CD14-positive monocyte (primary cell): Measurements from ENCODE around the gene SLX9. TPM values are rescaled to one million over a fixed set of nuclear protein-coding genes. Genes with fewer than 3 reads are reported as not detected.

Source experiments
- DNase-seq, 3 donors: peaks; one replicate each; pipeline ENCODE4 v3.0.0-alpha.2; 2011 to 2022
- H2AFZ ChIP-seq: 2 replicates; pipeline ENCODE4 v1.6.0; 2012; ENCODE audit warnings: mild to moderate bottlenecking, low read depth, low read length, inconsistent platforms; ENCODE audit not compliant: insufficient read depth, poor library complexity, severe bottlenecking
- H3K27ac ChIP-seq, 2 donors: 1 replicate in 1 of 2; 2 replicates in 1 of 2; pipeline ENCODE4 v1.5.1; 2012 to 2013; ENCODE audit warnings: low read length in 2 of 2, control low read depth in 1 of 2, inconsistent platforms in 1 of 2, low read depth in 1 of 2, mild to moderate bottlenecking in 1 of 2
- H3K27me3 ChIP-seq, 2 donors: one replicate each; pipeline versions ENCODE4 v1.6.0 to v1.6.1; 2011 to 2013; ENCODE audit warnings: low read length in 2 of 2; ENCODE audit not compliant: control insufficient read depth in 2 of 2, insufficient read depth in 2 of 2
- H3K36me3 ChIP-seq, 2 donors: replicated peaks in 1 of 2; 1 replicate in 1 of 2; 2 replicates in 1 of 2; pipeline versions ENCODE4 v1.5.1 to v1.6.1; 2012 to 2013; ENCODE audit warnings: low read length in 2 of 2, control low read depth in 1 of 2, inconsistent platforms in 1 of 2, mild to moderate bottlenecking in 1 of 2; ENCODE audit not compliant: insufficient read depth in 2 of 2, control insufficient read depth in 1 of 2
- H3K4me1 ChIP-seq, 2 donors: 1 replicate in 1 of 2; 2 replicates in 1 of 2; pipeline versions ENCODE4 v1.5.1 to v1.6.1; 2012 to 2013; ENCODE audit warnings: low read length in 2 of 2, control low read depth in 1 of 2, inconsistent platforms in 1 of 2, mild to moderate bottlenecking in 1 of 2, moderate library complexity in 1 of 2; ENCODE audit not compliant: insufficient read depth in 2 of 2, control insufficient read depth in 1 of 2
- H3K4me2 ChIP-seq: replicated peaks from 2 replicates; pipeline ENCODE3; 2012; ENCODE audit warnings: low read length, moderate library complexity, mild to moderate bottlenecking; ENCODE audit not compliant: poor library complexity, severe bottlenecking; ENCODE audit errors: extremely low read depth
- H3K4me3 ChIP-seq, 3 experiments: fragments of 200-600 bp in 1 of 3; sonication (generic) in 1 of 3; replicated peaks in 1 of 3; 1 replicate in 2 of 3; 2 replicates in 1 of 3; pipeline ENCODE4 v1.5.1; 2011 to 2013; ENCODE audit warnings: low read length in 3 of 3, mild to moderate bottlenecking in 3 of 3, control low read depth in 2 of 3, low read depth in 2 of 3, inconsistent platforms in 1 of 3, moderate library complexity in 1 of 3
- H3K79me2 ChIP-seq: 2 replicates; pipeline ENCODE4 v1.6.0; 2012; ENCODE audit warnings: mild to moderate bottlenecking, control low read depth, inconsistent platforms, low read length, moderate library complexity; ENCODE audit not compliant: insufficient read depth
- H3K9ac ChIP-seq: 2 replicates; pipeline ENCODE4 v1.6.0; 2017; ENCODE audit warnings: low read length, mild to moderate bottlenecking; ENCODE audit not compliant: insufficient read depth, poor library complexity, severe bottlenecking
- H3K9me3 ChIP-seq, 2 donors: replicated peaks in 1 of 2; 1 replicate in 1 of 2; 2 replicates in 1 of 2; pipeline versions ENCODE4 v1.5.1 to v1.6.1; 2012 to 2013; ENCODE audit warnings: low read length in 2 of 2, control low read depth in 1 of 2; ENCODE audit not compliant: control insufficient read depth in 1 of 2, insufficient read depth in 1 of 2
- H4K20me1 ChIP-seq: 2 replicates; pipeline ENCODE4 v1.6.0; 2012; ENCODE audit warnings: mild to moderate bottlenecking, low read length, control low read depth, moderate library complexity; ENCODE audit not compliant: insufficient read depth
- H3K27ac Mint-ChIP-seq, 7 donors: one replicate each; pipeline ENCODE4 v1.8.0; 2020; ENCODE audit warnings: mild to moderate bottlenecking in 7 of 7, mixed read lengths in 7 of 7, moderate library complexity in 6 of 7, inconsistent platforms in 2 of 7
- H3K27me3 Mint-ChIP-seq, 3 donors: one replicate each; pipeline ENCODE4 v1.8.0; 2021 to 2022; ENCODE audit warnings: low read depth in 3 of 3, mild to moderate bottlenecking in 3 of 3, mixed read lengths in 3 of 3, moderate library complexity in 3 of 3, inconsistent platforms in 1 of 3
- H3K36me3 Mint-ChIP-seq, 2 donors: one replicate each; pipeline ENCODE4 v1.8.0; 2020; ENCODE audit warnings: mixed read lengths in 2 of 2, inconsistent platforms in 1 of 2, mild to moderate bottlenecking in 1 of 2
- H3K4me1 Mint-ChIP-seq: one replicate; pipeline ENCODE4 v1.8.0; 2020; ENCODE audit warnings: mild to moderate bottlenecking, mixed read lengths
- H3K4me3 Mint-ChIP-seq, 2 donors: one replicate each; pipeline ENCODE4 v1.8.0; 2020; ENCODE audit warnings: mild to moderate bottlenecking in 2 of 2, mixed read lengths in 2 of 2, moderate library complexity in 1 of 2
- H3K9me3 Mint-ChIP-seq, 7 donors: one replicate each; pipeline ENCODE4 v1.8.0; 2020 to 2022; ENCODE audit warnings: mixed read lengths in 7 of 7, mild to moderate bottlenecking in 6 of 7, moderate library complexity in 6 of 7, inconsistent platforms in 2 of 7
- WGBS: methylation state at CpG from one replicate; pipeline ENCODE4 v1.1.5; 2013; ENCODE audit warnings: missing lambda C conversion rate; ENCODE audit not compliant: insufficient coverage; 5-methylcytosine and 5-hydroxymethylcytosine counted together
- intact Hi-C, 2 donors: fragments of 100-400 bp; cut with micrococcal nuclease; formaldehyde crosslinking; loops; one replicate each; pipeline versions ENCODE4 v1.15.0 to v1.15.1; 2023
- polyA plus RNA-seq, 3 donors: library from polyadenylated mRNA; depleted of rRNA in 1 of 3; unstranded in 2 of 3; stranded (reverse) in 1 of 3; fragments of 300-500 nt in 2 of 3; fragments of >200 nt in 1 of 3; fragmentation: Illumina TruSeq in 2 of 3; gene quantifications; 1 replicate in 2 of 3; 2 replicates in 1 of 3; pipeline ENCODE4 v1.2.3, GENCODE V29; 2012 to 2021
- TF ChIP-seq, protein P1 (sequence below): fragments of 200-600 bp; IDR thresholded peaks from one replicate; pipeline ENCODE4 v1.8.0; 2022; ENCODE audit warnings: antibody characterized with exemption, mild to moderate bottlenecking

Gene SLX9
- polyA plus RNA-seq, 3 donors = 7.5 to 9.0 (median 9.0) TPM

DNA sequence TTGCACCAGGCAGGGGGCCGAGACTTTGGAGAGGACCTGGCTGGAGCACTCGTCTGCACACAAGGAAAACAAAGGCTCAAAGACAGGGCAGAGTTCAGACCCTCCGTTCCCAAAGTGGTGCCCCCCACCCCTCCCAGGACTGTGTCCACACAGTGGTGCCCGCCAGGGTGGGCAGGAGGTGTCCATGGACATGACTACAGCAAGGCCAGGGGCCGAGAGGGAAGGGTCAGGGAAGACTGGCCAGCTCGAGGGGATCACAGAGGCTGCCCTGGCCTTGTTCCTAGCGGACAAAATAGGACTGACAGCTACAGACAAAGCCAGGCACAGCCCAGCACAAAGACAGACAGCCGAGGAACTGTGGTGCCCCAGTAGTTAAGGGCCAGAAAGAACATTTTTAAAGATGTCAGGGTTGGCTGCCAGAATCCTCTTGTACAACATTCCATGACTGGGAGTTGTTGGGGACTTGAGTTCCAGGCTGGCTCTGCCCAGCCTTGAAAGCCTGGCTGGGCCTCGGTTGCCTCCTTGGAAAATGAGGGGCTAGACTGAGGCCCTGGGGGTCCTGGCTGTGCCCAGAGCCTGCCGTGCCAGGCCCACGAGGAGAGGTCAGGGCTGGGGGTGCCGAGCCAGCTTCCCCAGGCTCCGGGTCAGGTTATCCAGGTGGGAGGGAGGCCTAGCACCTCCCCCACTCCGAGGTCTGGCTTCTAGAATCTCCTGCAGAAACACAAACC is 63.7 kb downstream of the SLX9 start:
- no peaks in the 10 kb centered on the region for H3K79me2 ChIP-seq
- H4K20me1 ChIP-seq = no peaks in the 10 kb centered on the region
- intact Hi-C loops = no loop called here
- no peaks in the 10 kb centered on the region for H3K9me3 ChIP-seq
- H3K27me3 ChIP-seq = peaks cover under 1 to 2% of the 10 kb centered on the region in 2 donors
- H2AFZ ChIP-seq = no peak overlapping the region
- H3K4me1 ChIP-seq = no peaks in the 10 kb centered on the region
- TF ChIP-seq, protein P1, sequence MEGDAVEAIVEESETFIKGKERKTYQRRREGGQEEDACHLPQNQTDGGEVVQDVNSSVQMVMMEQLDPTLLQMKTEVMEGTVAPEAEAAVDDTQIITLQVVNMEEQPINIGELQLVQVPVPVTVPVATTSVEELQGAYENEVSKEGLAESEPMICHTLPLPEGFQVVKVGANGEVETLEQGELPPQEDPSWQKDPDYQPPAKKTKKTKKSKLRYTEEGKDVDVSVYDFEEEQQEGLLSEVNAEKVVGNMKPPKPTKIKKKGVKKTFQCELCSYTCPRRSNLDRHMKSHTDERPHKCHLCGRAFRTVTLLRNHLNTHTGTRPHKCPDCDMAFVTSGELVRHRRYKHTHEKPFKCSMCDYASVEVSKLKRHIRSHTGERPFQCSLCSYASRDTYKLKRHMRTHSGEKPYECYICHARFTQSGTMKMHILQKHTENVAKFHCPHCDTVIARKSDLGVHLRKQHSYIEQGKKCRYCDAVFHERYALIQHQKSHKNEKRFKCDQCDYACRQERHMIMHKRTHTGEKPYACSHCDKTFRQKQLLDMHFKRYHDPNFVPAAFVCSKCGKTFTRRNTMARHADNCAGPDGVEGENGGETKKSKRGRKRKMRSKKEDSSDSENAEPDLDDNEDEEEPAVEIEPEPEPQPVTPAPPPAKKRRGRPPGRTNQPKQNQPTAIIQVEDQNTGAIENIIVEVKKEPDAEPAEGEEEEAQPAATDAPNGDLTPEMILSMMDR = no peak
- no peak overlapping the region for H3K27ac Mint-ChIP-seq
- H3K9ac ChIP-seq = no peak overlapping the region
- no peaks in the 10 kb centered on the region for H3K36me3 Mint-ChIP-seq
- no peaks in the 10 kb centered on the region for H3K4me1 Mint-ChIP-seq
- no peak for DNase-seq
- no peaks in the 10 kb centered on the region for H3K36me3 ChIP-seq
- peaks cover 12 to 27% (median 20%) of the 10 kb centered on the region in 3 donors for H3K27me3 Mint-ChIP-seq
- H3K9me3 Mint-ChIP-seq = peaks cover under 1 to 11% (median 5%) of the 10 kb centered on the region in 7 donors
- no peak overlapping the region for H3K27ac ChIP-seq
- no peak overlapping the region for H3K4me2 ChIP-seq
- WGBS = 87% methylated on average over 13 of the region's 14 CpGs
- no peak overlapping the region for H3K4me3 Mint-ChIP-seq
- no peak overlapping the region for H3K4me3 ChIP-seq

DNA sequence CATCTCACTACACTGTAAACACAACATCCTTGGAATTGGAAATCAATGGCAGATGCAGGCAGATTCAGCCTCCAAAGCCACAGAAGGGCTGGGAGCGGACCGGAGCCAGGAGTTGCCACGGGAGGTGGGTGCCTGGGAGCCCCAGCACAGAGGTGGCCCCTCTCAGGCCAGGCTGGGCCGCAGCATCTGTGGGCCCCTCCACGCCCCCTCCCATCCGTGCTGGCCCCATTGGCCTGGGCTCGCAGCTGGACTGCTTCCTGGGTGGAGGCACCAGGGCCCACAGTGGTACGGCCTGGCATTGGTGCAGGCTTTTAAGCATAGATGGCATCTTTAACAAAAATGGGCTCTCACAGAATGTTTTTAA is 64.2 kb downstream of the SLX9 start:
- no peaks in the 10 kb centered on the region for H3K79me2 ChIP-seq
- no peaks in the 10 kb centered on the region for H3K4me1 Mint-ChIP-seq
- WGBS = 93% methylated on average over 7 of the region's 8 CpGs
- TF ChIP-seq, protein P1 = no peak
- H3K9me3 ChIP-seq = no peaks in the 10 kb centered on the region
- no peak overlapping the region for H3K4me3 ChIP-seq
- intact Hi-C loops = no loop called here
- H3K36me3 ChIP-seq = no peaks in the 10 kb centered on the region
- H3K27ac Mint-ChIP-seq = no peak overlapping the region
- H3K4me1 ChIP-seq = no peaks in the 10 kb centered on the region
- H2AFZ ChIP-seq = no peak overlapping the region
- no peak for DNase-seq
- peaks cover 3 to 7% of the 10 kb centered on the region in 2 donors for H3K27me3 ChIP-seq
- H3K36me3 Mint-ChIP-seq = no peaks in the 10 kb centered on the region
- peaks cover 3 to 11% (median 5%) of the 10 kb centered on the region in 7 donors for H3K9me3 Mint-ChIP-seq
- no peak overlapping the region for H3K9ac ChIP-seq
- H4K20me1 ChIP-seq = no peaks in the 10 kb centered on the region
- H3K4me2 ChIP-seq = no peak overlapping the region
- H3K4me3 Mint-ChIP-seq = no peak overlapping the region
- H3K27me3 Mint-ChIP-seq = peaks cover 12 to 30% (median 21%) of the 10 kb centered on the region in 3 donors
- no peak overlapping the region for H3K27ac ChIP-seq
